A549 (cell line): ENCODE measurements around the gene FOXK1. TPM values are rescaled to one million over a fixed set of nuclear protein-coding genes. Genes with fewer than 3 reads are reported as not detected.
A peak's percentile ranks its signal among the peaks of the same experiment; 100 is the strongest.

Experiments used
- ATAC-seq, 2 experiments: fragments of 200-7000 bp in 1 of 2; fragments of >200 bp in 1 of 2; cut with Nextera tagmentation in 1 of 2; cut with Tn5 transposase in 1 of 2; 3 replicates each; pipeline versions ENCODE4 v1.8.0 to v1.9.1; 2018 to 2020; ENCODE audit warnings: mild to moderate bottlenecking in 1 of 2, moderate library complexity in 1 of 2
- CTCF ChIA-PET: fragments of 300-600 bp; sonication (Branson Sonifier 250); formaldehyde crosslinking; extraction: SDS; loops from one replicate; lab custom pipeline; 2021; ENCODE audit warnings: antibody characterized with exemption, inconsistent platforms; lab: Yijun Ruan, JAX
- POLR2A ChIA-PET: fragments of 350-600 bp; formaldehyde crosslinking; extraction: SDS; loops from one replicate; lab custom pipeline; 2021; ENCODE audit warnings: antibody characterized with exemption, inconsistent platforms; lab: Yijun Ruan, JAX
- DNase-seq, 2 experiments: peaks; one replicate each; pipeline versions ENCODE4 v3.0.0 to v3.0.0-alpha.2; 2011 to 2016; ENCODE audit warnings: low read depth in 1 of 2, low spot score in 1 of 2
- FAIRE-seq: peaks from 2 replicates; lab custom pipeline; 2011; peaks lifted over from hg19 to GRCh38; lab: Jason Lieb, UNC
- H3K27ac ChIP-seq, 2 experiments: fragments of >200 bp; sonication (Bioruptor Twin); formaldehyde crosslinking; 3 replicates each; pipeline ENCODE4 v1.5.1; 2016 to 2017
- H3K4me1 ChIP-seq: fragments of >200 bp; sonication (Bioruptor Twin); formaldehyde crosslinking; 3 replicates; pipeline ENCODE4 v1.6.1; 2016
- H3K4me2 ChIP-seq: fragments of >200 bp; sonication (Bioruptor Twin); formaldehyde crosslinking; 3 replicates; pipeline ENCODE4 v1.6.1; 2016
- H3K4me3 ChIP-seq: fragments of >200 bp; sonication (Bioruptor Twin); formaldehyde crosslinking; 3 replicates; pipeline ENCODE4 v1.5.1; 2016
- H3K9me3 ChIP-seq: fragments of >200 bp; sonication (Bioruptor Twin); formaldehyde crosslinking; 3 replicates; pipeline ENCODE4 v1.6.1; 2016
- ATOH8 ChIP-seq: fragments of 250-450 bp; sonication (Bioruptor Pico); IDR thresholded peaks from 2 replicates; pipeline ENCODE4 v1.5.0; 2020; ENCODE audit warnings: low read depth, mild to moderate bottlenecking, moderate library complexity
- CHD4 ChIP-seq: fragments of 200-600 bp; sonication (generic); IDR thresholded peaks from 2 replicates; pipeline ENCODE4 v1.6.1; 2016; ENCODE audit warnings: antibody characterized with exemption, mild to moderate bottlenecking, borderline replicate concordance
- E2F6 ChIP-seq: IDR thresholded peaks from 2 replicates; pipeline ENCODE4 v1.6.1; 2012; ENCODE audit warnings: low read depth, borderline replicate concordance
- ESRRA ChIP-seq: fragments of 150-350 bp; IDR thresholded peaks from 2 replicates; pipeline ENCODE4 v1.6.1; 2014; ENCODE audit warnings: mild to moderate bottlenecking, low read length, borderline replicate concordance
- FOSL2 ChIP-seq, 2 experiments: fragments of 450-650 bp in 1 of 2; fragments of >200 bp in 1 of 2; sonication (Bioruptor Twin) in 1 of 2; formaldehyde crosslinking; IDR thresholded peaks; 2 replicates each; pipeline versions ENCODE4 v1.5.0 to v1.6.1; 2016 to 2020; ENCODE audit warnings: mild to moderate bottlenecking in 1 of 2, moderate library complexity in 1 of 2
- FOXS1 ChIP-seq: fragments of 250-450 bp; sonication (Bioruptor Pico); IDR thresholded peaks from 2 replicates; pipeline ENCODE4 v1.5.0; 2020; ENCODE audit warnings: mild to moderate bottlenecking, moderate library complexity
- GATA3 ChIP-seq: IDR thresholded peaks from 2 replicates; pipeline ENCODE4 v1.6.1; 2012; ENCODE audit warnings: borderline replicate concordance
- HDAC2 ChIP-seq: fragments of 200-600 bp; sonication (generic); IDR thresholded peaks from 2 replicates; pipeline ENCODE4 v1.6.1; 2016
- HES2 ChIP-seq: fragments of >200 bp; sonication (Bioruptor Twin); formaldehyde crosslinking; IDR thresholded peaks from 2 replicates; pipeline ENCODE4 v1.6.1; 2016
- HEYL ChIP-seq: fragments of 250-450 bp; sonication (Bioruptor Pico); IDR thresholded peaks from 2 replicates; pipeline ENCODE4 v1.8.0; 2021; ENCODE audit warnings: mild to moderate bottlenecking, moderate library complexity
- HMGXB4 ChIP-seq: fragments of 250-450 bp; sonication (Bioruptor Pico); IDR thresholded peaks from 2 replicates; pipeline ENCODE4 v1.5.0; 2021; ENCODE audit warnings: mild to moderate bottlenecking, moderate library complexity, borderline replicate concordance
- JUN ChIP-seq, 2 experiments: fragments of >200 bp; sonication (Bioruptor Twin); formaldehyde crosslinking; IDR thresholded peaks; 2 replicates in 1 of 2; 3 replicates in 1 of 2; pipeline ENCODE4 v1.6.1; 2016 to 2017
- MAFK ChIP-seq: fragments of 450-650 bp; IDR thresholded peaks from 2 replicates; pipeline ENCODE4 v1.6.1; 2014; ENCODE audit not compliant: partially characterized antibody
- POLR2A ChIP-seq: IDR thresholded peaks from 2 replicates; pipeline ENCODE4 v1.6.1; 2012; ENCODE audit warnings: mild to moderate bottlenecking, low read length
- RARB ChIP-seq: fragments of 250-450 bp; sonication (Bioruptor Pico); IDR thresholded peaks from 2 replicates; pipeline ENCODE4 v1.8.0; 2021; ENCODE audit warnings: mild to moderate bottlenecking, moderate library complexity
- ZNF302 ChIP-seq: fragments of 250-450 bp; sonication (Bioruptor Pico); IDR thresholded peaks from 2 replicates; pipeline ENCODE4 v1.9.0; 2021; ENCODE audit warnings: inconsistent platforms, mild to moderate bottlenecking, moderate library complexity
- WGBS: methylation state at CpG from one replicate; pipeline ENCODE4 v1.1.6; 2017; ENCODE audit errors: missing lambda C conversion rate; 5-methylcytosine and 5-hydroxymethylcytosine counted together
- polyA plus RNA-seq, 4 experiments: library from polyadenylated mRNA; depleted of rRNA in 3 of 4; stranded (reverse); fragments of >200 nt; fragmentation: RNase III in 1 of 4; extraction: RNeasy Plus Mini Kit Qiagen cat#74134 plus additional on column Dnase treatment in 1 of 4; gene quantifications; 2 replicates in 3 of 4; 3 replicates in 1 of 4; pipeline ENCODE4 v1.2.3, GENCODE V29; 2011 to 2017
- TF ChIP-seq, protein P1 (sequence below): IDR thresholded peaks from 2 replicates; pipeline ENCODE4 v1.6.1; 2012

Gene FOXK1
- polyA plus RNA-seq, 2 of the 4 experiments (the other 2 are of a cell fraction), result 6.8 to 10.9 TPM

DNA sequence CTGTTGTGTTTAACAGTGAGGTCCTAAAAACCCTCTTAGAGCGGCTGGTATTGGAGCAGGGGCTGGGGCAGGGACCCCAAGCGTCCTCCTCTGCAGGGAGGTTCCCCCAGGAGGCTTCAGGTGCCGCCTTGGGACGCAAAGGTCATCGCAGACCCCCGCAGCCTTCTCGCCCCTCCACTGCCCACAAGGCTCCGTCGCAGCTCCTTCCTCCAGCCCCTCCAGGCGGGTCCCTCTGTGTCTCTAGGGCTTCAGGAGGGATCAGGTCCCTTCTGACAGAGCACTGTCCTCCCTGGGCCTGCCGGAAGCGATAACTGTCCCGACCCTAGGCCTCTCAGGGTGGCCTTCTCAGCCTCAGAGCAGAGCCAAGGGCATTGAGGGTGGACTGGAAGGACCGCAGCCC is 67.3 kb downstream of the FOXK1 start:
- ChIA-PET POLR2A (no interaction called here), CTCF (interaction anchor here (1.1 to 3.6 kb wide), 6 partner anchors 11 to 138 kb away, joined by 3 to 10 read pairs (median 6); no protein-coding TSS in a partner anchor)
- TF ChIP-seq ZNF302, result no peak
- TF ChIP-seq FOSL2 (IDR thresholded peaks at IDR 0.05), result no peak
- TF ChIP-seq FOSL2 (CRISPR knock-in tag; IDR thresholded peaks at IDR 0.05), result no peak
- no peak for TF ChIP-seq MAFK
- no peak for TF ChIP-seq HES2
- TF ChIP-seq ATOH8 (CRISPR knock-in tag), result no peak
- no peak for DNase-seq
- Histone ChIP-seq H3K4me3 (no peak overlapping the region), H3K4me2 (no peak overlapping the region), H3K9me3 (no peaks in the 10 kb centered on the region), H3K4me1 (peaks cover 49% of the 10 kb centered on the region), H3K27ac (peak overlapping the region in 1 of 2 experiments; percentile 99; a peak in 3 of 6 replicates)
- no peak for ATAC-seq
- 94% methylated on average over 13 of the region's 14 CpGs for WGBS
- FAIRE-seq, result no peak

DNA sequence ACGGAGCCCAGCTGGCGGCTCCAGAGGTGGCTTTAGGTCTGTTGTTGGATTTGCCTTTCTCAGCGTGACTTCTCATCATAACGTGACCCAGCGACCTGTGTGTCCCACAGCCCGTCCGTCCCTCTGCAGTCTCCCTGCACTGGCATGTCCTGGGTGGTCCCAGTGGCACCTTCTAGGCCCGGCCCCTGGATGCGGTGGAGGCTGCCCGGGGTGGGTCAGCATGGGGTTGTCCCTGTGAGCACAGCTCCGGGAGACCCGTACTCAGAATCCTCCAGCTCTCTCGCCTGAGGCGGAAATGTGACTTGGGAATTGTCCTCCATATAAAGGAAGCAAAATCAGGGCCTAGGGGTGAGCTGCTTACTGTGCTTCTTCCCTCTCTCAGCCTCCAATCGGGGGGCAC is 67.7 kb downstream of the FOXK1 start:
- ATAC-seq, result no peak
- CTCF ChIA-PET, result interaction anchor here (0.6 to 3.6 kb wide), 9 partner anchors 11 to 160 kb away, joined by 3 to 10 read pairs (median 4); no protein-coding TSS in a partner anchor
- no peaks in the 10 kb centered on the region for H3K9me3 ChIP-seq
- POLR2A ChIA-PET, result no interaction called here
- H3K4me2 ChIP-seq, result no peak overlapping the region
- 90% methylated on average over 15 of the region's 15 CpGs for WGBS
- TF ChIP-seq, protein P1, sequence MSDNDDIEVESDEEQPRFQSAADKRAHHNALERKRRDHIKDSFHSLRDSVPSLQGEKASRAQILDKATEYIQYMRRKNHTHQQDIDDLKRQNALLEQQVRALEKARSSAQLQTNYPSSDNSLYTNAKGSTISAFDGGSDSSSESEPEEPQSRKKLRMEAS, result no peak
- TF ChIP-seq HDAC2 (no peak), RARB (no peak), JUN (IDR thresholded peaks at IDR 0.05) (no peak), ESRRA (no peak), GATA3 (no peak), FOXS1 (no peak), POLR2A (no peak), HEYL (CRISPR knock-in tag) (no peak), HMGXB4 (CRISPR knock-in tag) (no peak)
- H3K4me1 ChIP-seq, result peaks cover 46% of the 10 kb centered on the region
- FAIRE-seq, result no peak
- H3K4me3 ChIP-seq, result no peak overlapping the region
- no peak for DNase-seq
- peak overlapping the region in 1 of 2 experiments; percentile 99; a peak in 3 of 6 replicates for H3K27ac ChIP-seq

DNA sequence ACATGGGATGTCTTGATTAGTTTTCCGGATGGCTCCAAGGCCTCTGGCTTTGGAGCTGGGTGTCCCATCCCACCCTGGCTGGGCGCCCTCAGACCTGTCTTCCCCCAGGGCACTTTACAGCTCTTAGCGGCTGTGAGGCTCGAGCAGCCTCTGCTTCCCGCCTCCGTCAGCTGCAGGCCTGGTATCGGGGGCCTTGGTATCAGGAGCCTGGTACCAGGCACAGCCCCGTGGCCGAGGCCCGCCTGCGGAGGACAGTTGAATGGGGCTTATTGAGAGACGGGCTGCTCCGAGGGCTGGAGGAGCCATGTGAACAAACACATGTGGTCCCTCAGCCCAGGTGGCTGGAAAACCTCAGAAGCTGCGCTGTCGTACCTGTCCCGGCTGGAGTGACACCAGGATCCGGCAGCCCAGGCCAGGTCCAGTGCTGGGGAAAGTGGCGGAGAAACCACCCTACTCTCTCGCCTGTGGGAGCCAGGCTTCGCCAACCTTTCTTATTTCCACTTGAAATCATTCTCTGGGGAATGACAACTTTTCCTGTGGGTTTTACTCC is 69.4 kb downstream of the FOXK1 start:
- no peak for FAIRE-seq
- Histone ChIP-seq H3K9me3 (no peaks in the 10 kb centered on the region), H3K4me2 (no peak overlapping the region), H3K4me1 (peaks cover 34% of the 10 kb centered on the region), H3K4me3 (no peak overlapping the region), H3K27ac (peak overlapping the region in 1 of 2 experiments; percentile 65; a peak in 3 of 6 replicates)
- no peak for DNase-seq
- 90% methylated on average over 12 of the region's 20 CpGs for WGBS
- ChIA-PET POLR2A (interaction anchor here (0.7 to 1.2 kb wide), 3 partner anchors 46 to 110 kb away, joined by 3 to 4 read pairs (median 4); no protein-coding TSS in a partner anchor), CTCF (interaction anchor here (1.2 to 3.6 kb wide), 3 partner anchors 9 to 51 kb away, joined by 3 to 10 read pairs (median 5); no protein-coding TSS in a partner anchor)
- no peak for TF ChIP-seq CHD4
- no peak for TF ChIP-seq HDAC2
- no peak for TF ChIP-seq GATA3
- no peak for TF ChIP-seq E2F6
- no peak for ATAC-seq
